Glutamatergic neuron (in vitro differentiated cells): Measurements from ENCODE around the gene EIF2S1. TPM values are rescaled to one million over a fixed set of nuclear protein-coding genes. Genes with fewer than 3 reads are reported as not detected.

ENCODE experiments used
- DNase-seq: peaks from one replicate; pipeline ENCODE4 v3.0.0; 2022
- H3K27ac Mint-ChIP-seq: one replicate; pipeline ENCODE4 v1.8.0; 2020; ENCODE audit warnings: mild to moderate bottlenecking, mixed read lengths, inconsistent platforms; ENCODE audit not compliant: unreplicated experiment
- H3K27me3 Mint-ChIP-seq: one replicate; pipeline ENCODE4 v1.8.0; 2020; ENCODE audit warnings: mild to moderate bottlenecking, moderate library complexity, mixed read lengths, inconsistent platforms; ENCODE audit not compliant: unreplicated experiment
- H3K36me3 Mint-ChIP-seq: one replicate; pipeline ENCODE4 v1.8.0; 2020; ENCODE audit warnings: mild to moderate bottlenecking, mixed read lengths, inconsistent platforms; ENCODE audit not compliant: unreplicated experiment
- H3K4me1 Mint-ChIP-seq: one replicate; pipeline ENCODE4 v1.8.0; 2020; ENCODE audit warnings: mild to moderate bottlenecking, low read depth, mixed read lengths, inconsistent platforms; ENCODE audit not compliant: unreplicated experiment
- H3K4me3 Mint-ChIP-seq: one replicate; pipeline ENCODE4 v1.8.0; 2020; ENCODE audit warnings: mild to moderate bottlenecking, mixed read lengths, inconsistent platforms; ENCODE audit not compliant: unreplicated experiment
- H3K9me3 Mint-ChIP-seq: one replicate; pipeline ENCODE4 v1.8.0; 2020; ENCODE audit warnings: mild to moderate bottlenecking, moderate library complexity, mixed read lengths, inconsistent platforms; ENCODE audit not compliant: unreplicated experiment
- total RNA-seq: library from RNA; stranded (reverse); fragmentation: NEBNext Ultra II Directional; extraction: Animal tissue kit (Norgen Biotek cat#: 25700); gene quantifications from one replicate; pipeline ENCODE4 v1.2.1, GENCODE V29; 2021; ENCODE audit not compliant: unreplicated experiment
- TF ChIP-seq, protein P1 (sequence below): fragments of 200-600 bp; sonication (generic); IDR thresholded peaks from one replicate; pipeline ENCODE4 v1.5.0; 2021; ENCODE audit not compliant: partially characterized antibody, unreplicated experiment

Gene EIF2S1
- total RNA-seq, 1 donor from 2014 or later, result 68.2 TPM

DNA sequence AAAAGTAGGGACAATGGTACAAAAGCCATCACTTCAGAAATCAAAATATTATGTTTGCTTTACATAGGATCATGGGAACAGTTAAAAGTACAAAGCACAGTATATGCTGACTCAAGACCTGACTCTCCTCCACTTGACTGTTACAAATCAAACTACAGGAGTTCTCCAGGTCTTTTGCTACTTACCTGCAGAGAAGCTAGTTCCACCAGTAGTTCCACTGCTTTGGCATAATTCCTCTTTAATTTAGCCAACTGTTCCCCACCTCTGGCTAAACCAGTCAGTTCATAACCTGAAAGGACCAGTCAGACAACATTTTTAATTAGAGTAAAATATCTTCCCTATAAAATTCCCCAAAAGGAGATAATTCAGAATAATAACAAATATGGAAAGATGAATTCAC lies 14.5 kb upstream of the EIF2S1 start:
- Mint-ChIP-seq H3K9me3 (peaks cover 1% of the 10 kb centered on the region), H3K36me3 (peaks cover 5% of the 10 kb centered on the region), H3K27me3 (peaks cover 2% of the 10 kb centered on the region), H3K27ac (no peak overlapping the region), H3K4me3 (no peak overlapping the region), H3K4me1 (no peaks in the 10 kb centered on the region)
- TF ChIP-seq, protein P1, sequence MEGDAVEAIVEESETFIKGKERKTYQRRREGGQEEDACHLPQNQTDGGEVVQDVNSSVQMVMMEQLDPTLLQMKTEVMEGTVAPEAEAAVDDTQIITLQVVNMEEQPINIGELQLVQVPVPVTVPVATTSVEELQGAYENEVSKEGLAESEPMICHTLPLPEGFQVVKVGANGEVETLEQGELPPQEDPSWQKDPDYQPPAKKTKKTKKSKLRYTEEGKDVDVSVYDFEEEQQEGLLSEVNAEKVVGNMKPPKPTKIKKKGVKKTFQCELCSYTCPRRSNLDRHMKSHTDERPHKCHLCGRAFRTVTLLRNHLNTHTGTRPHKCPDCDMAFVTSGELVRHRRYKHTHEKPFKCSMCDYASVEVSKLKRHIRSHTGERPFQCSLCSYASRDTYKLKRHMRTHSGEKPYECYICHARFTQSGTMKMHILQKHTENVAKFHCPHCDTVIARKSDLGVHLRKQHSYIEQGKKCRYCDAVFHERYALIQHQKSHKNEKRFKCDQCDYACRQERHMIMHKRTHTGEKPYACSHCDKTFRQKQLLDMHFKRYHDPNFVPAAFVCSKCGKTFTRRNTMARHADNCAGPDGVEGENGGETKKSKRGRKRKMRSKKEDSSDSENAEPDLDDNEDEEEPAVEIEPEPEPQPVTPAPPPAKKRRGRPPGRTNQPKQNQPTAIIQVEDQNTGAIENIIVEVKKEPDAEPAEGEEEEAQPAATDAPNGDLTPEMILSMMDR, result no peak
- DNase-seq, result no peak

DNA sequence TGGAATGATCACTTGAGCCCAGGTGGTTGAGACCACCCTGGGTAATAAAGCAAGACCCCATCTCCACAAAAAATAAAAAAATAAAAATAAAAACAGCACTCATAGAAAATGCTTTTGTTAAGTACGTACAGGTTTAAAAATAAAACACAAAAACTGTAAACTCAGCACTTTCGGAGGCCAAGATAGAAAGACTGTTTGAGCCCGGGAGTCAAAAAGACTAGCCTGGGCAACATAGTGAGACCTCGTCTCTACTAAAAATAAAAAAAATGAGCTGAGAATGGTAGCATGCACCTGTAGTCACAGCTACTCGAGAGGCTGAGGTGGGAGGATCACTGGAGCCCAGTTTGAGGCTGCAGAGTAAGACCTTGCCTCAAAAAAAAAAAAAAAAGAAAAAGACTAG lies 8.1 kb upstream of the EIF2S1 start:
- H3K4me3 Mint-ChIP-seq, result no peak overlapping the region
- peaks cover 1% of the 10 kb centered on the region for H3K27me3 Mint-ChIP-seq
- H3K4me1 Mint-ChIP-seq, result no peaks in the 10 kb centered on the region
- TF ChIP-seq, protein P1, result no peak
- H3K36me3 Mint-ChIP-seq, result no peaks in the 10 kb centered on the region
- DNase-seq, result no peak
- H3K9me3 Mint-ChIP-seq, result no peaks in the 10 kb centered on the region
- H3K27ac Mint-ChIP-seq, result no peak overlapping the region

DNA sequence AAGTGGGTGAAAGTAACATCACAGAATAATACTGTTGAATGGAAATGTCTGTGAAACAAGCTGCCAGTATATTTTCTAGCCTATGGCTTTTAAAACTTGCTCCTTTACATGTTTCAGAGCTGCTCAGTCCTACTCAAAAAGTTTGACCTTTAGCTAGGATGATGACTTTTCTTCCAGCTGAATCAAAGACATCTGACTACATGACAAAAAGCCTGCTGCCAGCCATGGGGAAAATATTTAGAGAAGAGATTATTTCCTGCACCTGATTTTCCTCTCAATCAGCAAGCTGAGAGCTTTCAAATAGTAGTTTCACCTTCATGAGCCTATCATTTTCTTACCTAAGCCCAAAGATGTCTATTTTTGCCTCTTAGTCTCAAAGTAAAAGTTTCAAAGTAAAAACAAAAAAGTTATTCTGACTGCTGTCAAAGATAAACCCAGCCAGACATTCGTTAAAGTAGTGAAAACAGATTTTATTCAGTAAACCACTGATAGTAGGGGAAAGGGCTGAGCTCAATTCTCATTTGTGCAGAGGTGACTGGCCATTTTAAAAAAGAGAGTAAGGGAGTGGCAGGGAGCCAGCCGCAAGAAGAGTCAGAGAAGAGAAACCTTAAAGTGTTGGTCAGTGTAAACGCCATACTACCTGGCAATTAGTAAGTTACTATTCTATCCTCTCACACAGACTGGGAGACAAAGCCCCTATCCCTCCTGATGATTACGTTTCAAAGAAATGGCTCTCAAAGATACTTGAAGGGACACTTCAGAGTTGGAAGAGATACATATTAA lies 2.8 kb upstream of the EIF2S1 start:
- no peak overlapping the region for H3K27ac Mint-ChIP-seq
- H3K4me1 Mint-ChIP-seq, result peaks cover 13% of the 10 kb centered on the region
- no peaks in the 10 kb centered on the region for H3K36me3 Mint-ChIP-seq
- no peak for DNase-seq
- peaks cover 12% of the 10 kb centered on the region for H3K9me3 Mint-ChIP-seq
- peak overlapping the region; percentile 21 for H3K4me3 Mint-ChIP-seq
- TF ChIP-seq, protein P1, result no peak
- H3K27me3 Mint-ChIP-seq, result peaks cover 6% of the 10 kb centered on the region

DNA sequence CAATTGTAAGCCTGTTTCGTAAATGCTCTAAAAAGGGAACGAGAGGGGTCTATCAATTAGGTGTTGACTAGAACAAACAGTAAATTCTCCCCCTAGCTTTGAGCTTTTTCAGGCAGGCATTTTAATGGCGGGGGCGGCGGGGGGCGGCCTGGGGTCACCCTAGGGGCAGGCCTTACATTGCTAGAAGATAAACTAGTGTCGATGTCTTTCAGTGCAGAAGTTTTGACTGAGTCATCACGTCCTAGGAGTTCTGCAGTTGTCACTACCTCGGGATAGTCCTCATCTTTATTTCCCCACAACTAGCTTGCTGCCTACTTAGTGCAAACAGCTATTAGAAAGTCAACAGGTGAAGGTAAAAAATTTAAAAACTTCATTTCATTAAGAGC lies 2.2 kb upstream of the EIF2S1 start:
- Mint-ChIP-seq H3K27ac (no peak overlapping the region), H3K36me3 (no peaks in the 10 kb centered on the region)

More for the DNA sequence above, 2.2 kb upstream of the EIF2S1 start:
- H3K9me3 Mint-ChIP-seq, result peaks cover 12% of the 10 kb centered on the region
- H3K4me3 Mint-ChIP-seq, result peak overlapping the region; percentile 99
- H3K27me3 Mint-ChIP-seq, result peaks cover 6% of the 10 kb centered on the region
- TF ChIP-seq, protein P1, result no peak
- H3K4me1 Mint-ChIP-seq, result peaks cover 13% of the 10 kb centered on the region
- no peak for DNase-seq
